GM18867 (cell line): ENCODE data around the gene ELP1.
"Not testable (repeated sequence)": the region's sequence is repeated elsewhere in the genome, so short reads cannot be mapped to it uniquely, and the experiment has no call there.

ENCODE experiments used
- ATAC-seq: cut with Tn5 transposase; IDR thresholded peaks from one replicate; pipeline ENCODE4 v1.9.1; 2021; ENCODE audit warnings: mild to moderate bottlenecking, moderate library complexity; ENCODE audit not compliant: unreplicated experiment

The ELP1 gene

GRCh38 chr9:108933718-108934322, at the start of gene ELP1:
TSS of gene ELP1 (minus strand) at chr9:108934124. CDS start at chr9:108931146, 2,978 bp downstream.
- peak; percentile 89 for ATAC-seq

- ATAC-seq = no peak
These were observed 47.0 kb upstream of the ELP1 start for GRCh38 chr9:108980893-108981292.

GRCh38 chr9:108978205-108978604, 44.3 kb upstream of the ELP1 start:
- ATAC-seq = no peak

GRCh38 chr9:108973895-108974294, 40.0 kb upstream of the ELP1 start:
- ATAC-seq = no peak

- ATAC-seq = no peak
These were observed 38.8 kb upstream of the ELP1 start for GRCh38 chr9:108972626-108973209.

- ATAC-seq = no peak
These were observed 38.3 kb upstream of the ELP1 start for GRCh38 chr9:108972186-108972585.

- ATAC-seq = not testable (repeated sequence)
These were observed 37.5 kb upstream of the ELP1 start for GRCh38 chr9:108971392-108971791.

- no peak for ATAC-seq
These were observed 34.0 kb upstream of the ELP1 start for GRCh38 chr9:108967916-108968315.

- ATAC-seq = no peak
These were observed 29.7 kb upstream of the ELP1 start for GRCh38 chr9:108963459-108964143.

- no peak for ATAC-seq
These were observed 27.2 kb upstream of the ELP1 start for GRCh38 chr9:108961151-108961550.

- ATAC-seq = no peak
These were observed 26.4 kb upstream of the ELP1 start for GRCh38 chr9:108960331-108960730.

GRCh38 chr9:108956631-108957026, 22.7 kb upstream of the ELP1 start:
- no peak for ATAC-seq

- ATAC-seq = no peak
These were observed 22.2 kb upstream of the ELP1 start for GRCh38 chr9:108956022-108956630.

GRCh38 chr9:108953983-108954574, 20.2 kb upstream of the ELP1 start:
- ATAC-seq = peak; percentile 56

GRCh38 chr9:108951578-108951977, 17.7 kb upstream of the ELP1 start:
- ATAC-seq = no peak

GRCh38 chr9:108950168-108950567, 16.2 kb upstream of the ELP1 start:
- ATAC-seq = no peak

- no peak for ATAC-seq
These were observed 6.1 kb upstream of the ELP1 start for GRCh38 chr9:108939975-108940374.

GRCh38 chr9:108937561-108938305, 3.8 kb upstream of the ELP1 start:
- ATAC-seq = no peak

GRCh38 chr9:108934323-108934893, 484 bp upstream of the ELP1 start, which contains the start of gene ABITRAM:
TSS of gene ABITRAM (plus strand) at chr9:108934400. CDS start at chr9:108934487, 87 bp downstream.
- ATAC-seq = peak; percentile 82

GRCh38 chr9:108933231-108933717, 650 bp downstream of the ELP1 start:
- ATAC-seq = no peak
